NCI-H1092 (cell line): ENCODE measurements around the gene DPYSL4.

Experiments
- DNase-seq: peaks from one replicate; lab custom pipeline; 2025; lab: John Stamatoyannopoulos, UW

DPYSL4 gene

DNA sequence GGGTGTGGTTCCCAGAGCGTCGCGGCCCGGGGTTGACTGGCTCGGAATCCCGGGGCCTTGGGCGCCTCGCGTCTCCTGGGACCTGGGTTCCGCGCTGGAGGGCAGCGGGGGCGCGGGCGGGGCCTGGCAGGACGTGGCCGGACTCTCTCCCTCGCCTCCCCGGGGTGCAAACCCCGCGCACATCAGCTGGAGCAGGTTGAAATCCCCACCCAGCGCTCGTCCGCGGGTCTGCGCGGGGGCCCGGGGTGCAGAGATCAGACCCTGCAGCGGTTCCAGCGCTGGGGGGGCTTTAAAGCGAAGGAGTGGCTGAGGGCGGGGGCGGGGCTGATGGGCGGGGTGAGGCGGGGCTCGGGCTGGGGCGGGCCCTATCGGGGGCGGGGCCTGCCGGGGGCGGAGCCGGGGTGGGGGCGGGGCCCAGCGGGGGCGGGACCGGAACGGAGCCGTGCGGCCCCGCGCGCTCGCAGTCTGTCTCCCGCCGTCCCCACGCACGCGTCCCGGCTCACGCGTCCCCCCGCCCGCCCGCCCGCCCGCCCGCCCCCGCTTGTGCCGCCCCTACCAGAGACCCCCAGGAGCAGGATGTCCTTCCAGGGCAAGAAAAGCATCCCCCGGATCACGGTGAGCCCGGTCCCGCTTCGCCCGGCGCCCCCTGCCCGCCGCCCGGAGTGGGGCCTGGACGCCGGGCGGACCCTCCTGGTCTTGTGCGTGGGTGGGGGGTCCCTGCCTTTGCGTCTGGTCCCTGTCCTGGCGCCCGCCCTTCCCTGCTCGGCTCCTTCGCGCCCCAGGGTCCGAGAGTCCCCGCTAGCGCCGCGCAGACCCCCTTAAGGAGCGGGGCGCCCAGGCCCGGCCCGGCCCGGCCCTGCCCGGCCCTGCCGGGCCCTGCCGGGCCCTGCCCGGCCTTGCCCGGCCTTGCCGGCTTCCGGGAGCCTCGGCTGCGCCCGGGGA lies at the start of gene DPYSL4:
DPYSL4 (plus strand) TSS at position 461 of the 942 bp plus-strand sequence; CDS start at position 577, 116 bp downstream.
- DNase-seq: no peak

DNA sequence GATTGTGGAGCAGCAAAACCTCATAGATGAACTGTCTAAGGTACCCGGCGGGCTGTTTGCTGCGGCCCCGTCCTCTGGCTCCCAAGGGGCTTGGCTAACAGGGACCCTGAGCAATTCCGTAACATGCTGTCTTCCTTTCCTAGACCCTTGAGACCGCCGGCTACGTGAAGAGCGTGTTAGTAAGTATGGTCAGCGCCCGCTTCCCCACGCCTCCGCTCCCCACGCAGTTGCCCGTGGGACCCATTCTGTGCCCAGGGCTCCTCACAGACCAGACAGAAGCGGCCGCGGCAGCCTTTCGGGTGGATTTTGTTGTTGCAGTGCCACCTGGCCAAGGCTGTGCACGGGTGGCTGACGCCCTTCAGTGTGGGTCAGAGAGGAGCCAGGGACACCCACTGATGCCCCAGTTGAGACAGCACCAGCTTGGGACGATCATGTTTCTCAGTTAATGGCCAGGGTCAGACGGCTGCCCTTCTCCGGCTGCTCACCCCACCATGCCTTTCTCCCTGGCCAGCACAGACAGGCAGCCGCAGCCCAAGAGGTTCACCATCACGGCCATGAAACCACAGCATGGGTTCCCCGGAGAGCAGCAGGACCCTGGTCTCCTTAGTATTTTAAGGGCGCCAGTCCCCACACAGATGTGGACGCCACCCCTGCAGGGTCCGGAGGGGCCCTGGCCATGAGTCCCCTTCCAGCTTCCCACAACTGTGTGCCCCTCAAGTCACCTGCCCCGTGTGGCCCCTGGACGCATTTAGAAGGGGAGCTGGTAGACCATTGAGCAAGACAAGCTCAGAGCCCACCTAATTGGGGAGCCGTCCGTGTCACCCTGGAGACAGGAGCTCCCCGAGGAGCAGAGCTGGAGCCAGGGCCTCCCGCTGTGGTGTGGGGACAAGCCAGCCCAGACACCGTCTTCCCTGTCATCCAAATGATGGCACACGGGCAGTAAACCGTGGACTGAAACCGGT lies 49.4 kb upstream of the DPYSL4 start:
- DNase-seq: no peak

DNA sequence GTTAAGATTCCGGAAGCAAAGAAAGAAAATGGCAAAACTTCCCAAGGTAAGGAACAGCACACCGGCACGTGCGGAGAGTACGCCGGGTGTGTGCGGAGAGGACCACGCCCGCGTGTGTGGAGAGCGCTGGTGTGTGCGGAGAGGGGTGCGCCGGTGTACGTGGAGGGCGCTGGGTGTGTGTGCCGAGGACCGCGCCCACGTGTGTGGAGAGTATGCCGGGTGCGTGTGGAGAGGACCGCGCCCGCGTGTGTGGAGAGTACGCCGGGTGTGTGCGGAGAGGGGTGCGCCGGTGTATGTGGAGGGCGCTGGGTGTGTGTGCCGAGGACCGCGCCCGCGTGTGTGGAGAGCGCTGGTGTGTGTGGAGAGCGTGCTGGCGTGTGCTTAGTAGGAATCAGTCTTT lies 48.6 kb upstream of the DPYSL4 start:
- DNase-seq: no peak

GRCh38 chr10:132138596-132138995 lies 48.2 kb upstream of the DPYSL4 start:
- no peak for DNase-seq

GRCh38 chr10:132139526-132139925 lies 47.2 kb upstream of the DPYSL4 start:
- no peak for DNase-seq

DNA sequence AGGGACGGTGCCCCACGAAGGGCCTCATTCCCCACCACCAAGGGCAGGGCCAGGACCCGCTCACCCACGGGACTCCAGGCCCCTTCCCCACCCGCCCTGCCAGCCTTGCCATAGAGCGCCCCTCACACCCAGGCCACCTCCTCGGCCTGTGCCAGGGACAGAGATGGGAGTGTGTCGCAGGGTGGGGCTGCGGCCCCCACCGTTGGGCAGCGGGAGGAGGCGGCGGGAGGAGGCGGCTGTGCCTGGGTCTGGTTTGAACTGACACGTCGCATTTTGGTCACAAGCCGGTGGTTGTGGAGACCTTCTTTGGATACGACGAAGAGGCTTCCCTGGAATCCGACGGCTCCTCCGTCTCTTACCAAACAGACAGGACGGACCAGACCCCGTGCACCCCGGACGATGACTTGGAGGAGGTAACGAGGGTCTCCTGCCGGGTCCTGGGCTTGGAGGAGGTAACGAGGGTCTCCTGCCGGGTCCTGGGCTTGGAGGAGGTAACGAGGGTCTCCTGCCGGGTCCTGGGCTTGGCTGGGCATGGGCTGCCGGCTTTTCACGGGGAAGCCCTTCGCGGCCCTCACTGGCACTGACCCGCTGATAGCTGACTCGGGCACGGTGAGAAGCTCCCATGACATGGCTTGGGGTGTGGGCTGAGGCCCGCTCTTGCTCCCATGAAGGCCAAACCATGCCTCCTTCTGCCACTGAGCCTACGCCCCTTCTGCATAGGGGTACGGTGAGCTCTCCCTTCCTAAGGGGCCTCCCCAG lies 46.4 kb upstream of the DPYSL4 start:
- no peak for DNase-seq

GRCh38 chr10:132141076-132141475 lies 45.7 kb upstream of the DPYSL4 start:
- DNase-seq: no peak

- DNase-seq: no peak
These were observed 45.0 kb upstream of the DPYSL4 start for GRCh38 chr10:132141526-132142395.

DNA sequence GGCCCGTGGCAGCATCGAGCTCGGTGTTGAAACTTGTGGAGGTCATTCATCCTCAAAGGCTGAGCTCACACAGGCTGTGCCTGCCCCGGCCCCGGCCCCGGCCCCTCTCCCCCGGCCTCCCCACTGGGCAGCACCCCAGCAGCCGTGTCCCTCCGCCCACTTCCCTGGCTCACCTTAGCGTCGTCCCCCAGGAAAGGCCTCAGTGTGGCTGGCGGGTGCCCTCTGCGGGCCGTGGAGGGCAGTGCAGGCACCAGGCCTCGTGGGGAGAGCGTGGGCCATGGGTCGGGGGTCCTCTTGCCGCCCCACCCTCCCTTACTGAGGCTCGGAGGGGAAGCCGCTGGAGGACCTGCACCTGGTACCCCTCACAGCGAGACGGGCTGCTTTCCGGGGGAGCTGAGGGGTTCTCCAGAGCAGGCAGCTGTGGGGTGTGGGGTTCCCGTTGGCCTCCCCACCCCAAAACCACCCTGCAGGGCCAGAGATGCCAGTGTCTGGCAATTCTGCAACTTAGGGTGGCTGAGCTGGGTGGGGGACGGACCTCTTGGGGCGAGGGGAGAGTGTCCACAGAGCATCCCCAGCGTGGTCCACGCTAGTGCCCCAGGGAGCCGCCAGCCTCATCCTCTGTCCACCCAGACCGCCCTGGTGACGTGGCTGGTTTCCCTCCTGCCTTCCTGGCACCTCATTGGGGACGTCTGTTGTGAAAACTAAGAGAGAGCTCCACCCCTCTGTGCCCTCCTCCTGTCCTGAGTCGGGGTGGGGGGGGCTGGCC lies 44.2 kb upstream of the DPYSL4 start:
- no peak for DNase-seq

DNA sequence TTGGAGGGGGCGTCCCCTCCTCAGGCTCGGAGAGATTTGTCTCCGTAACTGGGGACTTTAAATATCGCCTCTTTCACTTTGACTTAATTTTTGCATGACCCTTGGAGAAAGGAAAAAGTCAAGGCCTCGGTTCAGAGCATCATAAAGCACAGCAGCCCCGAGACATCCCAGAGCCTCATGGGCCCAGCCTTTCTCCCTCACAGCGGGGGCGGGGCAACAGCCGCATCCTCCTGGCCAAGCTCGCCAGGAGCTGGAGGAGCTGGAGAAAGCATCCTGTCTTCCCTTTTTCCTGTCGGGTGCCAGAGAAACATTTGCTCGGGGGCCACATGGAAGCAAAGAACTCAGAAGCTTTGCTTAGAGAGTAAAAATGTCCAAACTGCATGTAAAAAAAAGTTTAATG lies 43.6 kb upstream of the DPYSL4 start:
- no peak for DNase-seq

GRCh38 chr10:132144086-132144485 lies 42.7 kb upstream of the DPYSL4 start:
- no peak for DNase-seq

- no peak for DNase-seq
These were observed 41.7 kb upstream of the DPYSL4 start for GRCh38 chr10:132145002-132145401.

DNA sequence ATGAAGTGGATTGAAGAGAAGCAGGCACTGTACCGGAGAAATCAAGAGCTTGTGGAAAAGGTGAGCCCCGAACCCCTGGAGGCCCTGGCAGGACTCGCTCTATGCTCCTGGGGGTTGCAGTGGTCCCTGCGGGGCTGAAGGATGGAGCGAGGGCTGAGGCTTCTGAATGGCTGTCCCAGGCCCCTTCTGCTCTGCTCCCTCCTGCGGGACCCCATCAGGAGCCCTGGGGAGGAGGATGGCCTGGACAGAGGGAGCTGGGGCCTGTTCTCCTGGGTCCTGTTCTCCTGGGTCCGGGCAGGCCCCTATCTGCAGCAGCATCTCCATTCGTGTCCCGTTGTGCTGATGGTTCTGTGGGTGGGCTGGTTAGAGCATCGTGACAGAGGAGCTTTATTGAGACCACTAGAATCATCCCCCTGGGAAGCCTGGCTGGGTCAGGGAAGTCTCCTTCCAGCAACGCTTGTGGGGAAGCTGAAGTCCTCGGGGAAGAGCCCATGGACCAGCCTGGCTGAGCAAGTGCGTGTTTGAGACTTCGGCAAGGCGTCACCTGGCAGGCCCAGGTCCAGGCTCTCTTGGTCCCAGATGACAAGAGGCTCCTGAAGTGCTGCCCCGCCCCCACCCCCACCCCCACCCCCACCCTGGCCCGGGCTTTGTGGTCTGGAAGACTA lies 41.1 kb upstream of the DPYSL4 start:
- DNase-seq: no peak

DNA sequence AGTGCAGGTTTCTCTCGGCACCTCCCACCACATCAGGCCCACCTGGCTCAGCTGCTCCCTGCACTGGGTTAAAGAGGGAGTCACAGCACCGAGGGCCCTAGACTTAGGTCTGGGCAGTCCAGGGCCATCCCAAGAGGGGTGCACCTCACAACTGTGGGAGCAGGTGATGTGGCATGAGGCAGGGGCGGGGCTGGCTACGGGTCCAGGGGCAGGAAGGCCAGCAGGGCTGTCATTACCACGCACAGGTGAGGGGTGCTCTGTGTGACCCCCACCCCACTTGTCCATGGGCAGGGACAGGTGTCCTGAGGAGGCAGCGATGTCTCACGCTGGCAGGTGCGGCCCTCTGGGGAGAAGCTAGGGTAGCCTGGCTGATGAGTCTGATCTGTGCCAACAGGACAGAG lies 40.5 kb upstream of the DPYSL4 start:
- no peak for DNase-seq

DNA sequence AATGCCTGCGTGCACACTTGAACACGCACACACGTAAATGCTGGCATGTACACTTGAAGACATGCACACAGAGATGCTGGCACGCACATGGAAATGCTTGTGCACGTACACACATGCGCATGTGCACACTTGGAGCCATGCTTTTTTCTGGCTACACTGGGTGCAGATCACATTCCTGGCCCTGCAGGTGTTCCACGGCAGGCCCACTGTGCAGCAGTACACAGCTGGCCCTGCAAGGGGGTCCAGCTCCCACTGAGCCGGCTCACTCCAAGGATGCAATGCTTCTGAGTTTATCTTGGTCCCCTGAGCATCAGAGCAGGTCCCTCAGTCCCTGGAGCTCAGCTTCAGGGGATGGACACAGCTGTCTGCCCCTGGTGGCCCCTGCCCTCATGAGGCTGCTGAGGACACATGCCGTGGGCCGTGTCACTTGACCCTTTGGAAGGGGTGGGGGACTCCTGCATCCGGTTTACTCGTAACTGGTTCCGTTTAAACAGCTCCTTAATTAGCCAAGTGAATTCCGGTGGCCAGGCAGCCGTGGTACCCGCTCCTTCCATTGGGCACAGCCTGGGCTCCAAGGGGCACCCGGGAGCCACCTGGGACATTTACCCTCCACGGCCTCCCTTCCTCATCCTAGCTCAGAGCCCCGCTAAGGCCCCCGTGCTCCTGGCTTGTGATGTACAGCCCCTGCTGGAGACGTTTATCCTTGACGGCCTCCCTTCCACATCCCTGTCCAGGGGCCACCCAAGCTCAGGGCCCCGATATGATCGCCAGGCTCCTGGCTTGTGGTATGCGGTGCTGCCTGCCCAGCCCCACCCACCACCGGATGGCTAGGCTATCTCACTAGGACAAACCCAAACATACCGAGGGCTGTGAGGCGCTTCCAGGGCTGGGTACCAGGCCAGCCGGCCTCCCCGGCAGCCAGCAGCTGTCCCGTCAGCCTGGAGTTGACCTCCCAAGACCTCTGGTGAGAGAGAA lies 39.5 kb upstream of the DPYSL4 start:
- no peak for DNase-seq

- DNase-seq: no peak
These were observed 38.2 kb upstream of the DPYSL4 start for GRCh38 chr10:132148261-132149251.

GRCh38 chr10:132149271-132149670 lies 37.5 kb upstream of the DPYSL4 start:
- DNase-seq: no peak
